ENCODE measurements around the gene RINT1.

Gene RINT1

DNA sequence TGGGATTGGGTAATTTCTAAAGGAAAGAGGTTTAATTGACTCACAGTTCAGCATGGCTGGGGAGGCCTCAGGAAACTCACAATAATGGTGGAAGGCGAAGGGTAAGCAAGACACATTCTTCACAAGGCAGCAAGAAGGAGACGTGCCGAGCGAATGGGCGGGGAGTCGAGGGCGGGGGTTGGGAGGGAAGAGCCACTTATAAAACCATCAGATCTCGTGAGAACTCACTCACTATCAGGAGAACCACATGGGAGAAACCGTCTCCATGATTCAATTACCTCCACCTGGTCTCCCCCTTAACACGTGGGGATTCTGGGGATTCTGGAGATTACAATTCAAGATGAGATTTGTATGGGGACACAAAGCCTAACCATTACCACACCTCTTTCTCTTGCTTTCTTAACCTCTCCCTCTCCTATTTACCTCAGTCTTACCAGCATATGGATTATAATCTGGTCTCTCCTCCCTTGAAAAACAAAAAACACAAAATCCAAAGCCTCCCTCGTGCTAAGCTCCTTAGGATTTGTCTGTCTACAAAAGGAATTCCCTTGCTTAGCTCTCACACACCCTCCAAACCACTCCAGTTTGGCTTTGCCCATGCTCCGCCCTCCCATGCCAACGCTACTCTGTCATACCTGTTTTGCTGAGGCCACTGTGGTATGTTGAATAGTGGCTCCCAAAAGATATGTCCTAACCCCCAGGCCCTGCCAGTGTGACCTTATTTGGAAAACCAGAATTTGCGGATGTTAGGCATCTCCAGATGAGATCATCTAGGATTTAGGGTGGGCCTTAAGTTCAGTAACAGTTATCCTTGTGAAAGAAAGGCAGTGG lies 68.9 kb downstream of the RINT1 start:
- DNase-seq = no peak

DNA sequence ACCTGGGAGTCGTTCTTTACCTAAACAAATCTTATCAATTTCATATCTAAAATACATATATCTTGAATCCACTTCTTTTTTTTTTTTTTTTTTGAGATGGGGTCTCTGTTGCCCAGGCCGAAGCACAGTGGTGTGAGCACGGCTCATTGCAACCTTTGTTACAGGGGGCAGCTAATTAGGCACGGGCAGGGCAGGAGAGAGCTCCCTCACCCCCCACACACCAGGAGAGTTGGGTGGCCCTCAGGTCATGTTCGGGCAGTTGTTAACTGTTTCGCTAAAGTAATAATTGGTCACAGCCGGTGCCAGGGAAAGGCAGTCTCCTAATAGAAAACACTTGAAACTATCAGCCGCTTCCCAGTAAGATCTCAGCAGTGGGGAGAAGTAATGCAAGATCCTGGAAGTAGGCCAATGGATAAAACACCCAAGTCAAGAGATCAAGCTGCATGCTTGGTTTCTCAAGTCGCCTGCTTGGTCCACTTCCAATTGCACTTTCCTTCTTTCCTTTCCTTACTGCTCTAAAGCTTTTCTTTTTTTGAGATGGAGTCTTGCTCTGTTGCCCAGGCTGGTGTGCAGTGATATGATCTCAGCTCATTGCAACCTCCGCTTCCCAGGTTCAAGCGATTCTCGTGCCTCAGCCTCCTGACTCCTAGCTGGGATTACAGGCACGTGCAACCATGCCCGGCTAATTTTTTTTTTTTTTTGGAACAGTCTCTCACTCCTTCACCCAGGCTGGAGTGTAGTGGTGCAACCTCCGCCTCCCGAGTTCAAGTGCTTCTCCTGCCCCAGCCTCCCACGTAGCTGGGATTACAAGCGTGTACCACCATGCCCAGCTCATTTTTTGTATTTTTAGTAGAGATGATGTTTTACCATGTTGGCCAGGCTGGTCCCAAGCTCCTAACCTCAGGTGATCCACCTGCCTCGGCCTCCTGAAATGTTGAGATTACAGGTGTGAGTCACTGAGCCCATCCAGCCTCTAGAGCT lies 70.6 kb downstream of the RINT1 start:
- DNase-seq = no peak

DNA sequence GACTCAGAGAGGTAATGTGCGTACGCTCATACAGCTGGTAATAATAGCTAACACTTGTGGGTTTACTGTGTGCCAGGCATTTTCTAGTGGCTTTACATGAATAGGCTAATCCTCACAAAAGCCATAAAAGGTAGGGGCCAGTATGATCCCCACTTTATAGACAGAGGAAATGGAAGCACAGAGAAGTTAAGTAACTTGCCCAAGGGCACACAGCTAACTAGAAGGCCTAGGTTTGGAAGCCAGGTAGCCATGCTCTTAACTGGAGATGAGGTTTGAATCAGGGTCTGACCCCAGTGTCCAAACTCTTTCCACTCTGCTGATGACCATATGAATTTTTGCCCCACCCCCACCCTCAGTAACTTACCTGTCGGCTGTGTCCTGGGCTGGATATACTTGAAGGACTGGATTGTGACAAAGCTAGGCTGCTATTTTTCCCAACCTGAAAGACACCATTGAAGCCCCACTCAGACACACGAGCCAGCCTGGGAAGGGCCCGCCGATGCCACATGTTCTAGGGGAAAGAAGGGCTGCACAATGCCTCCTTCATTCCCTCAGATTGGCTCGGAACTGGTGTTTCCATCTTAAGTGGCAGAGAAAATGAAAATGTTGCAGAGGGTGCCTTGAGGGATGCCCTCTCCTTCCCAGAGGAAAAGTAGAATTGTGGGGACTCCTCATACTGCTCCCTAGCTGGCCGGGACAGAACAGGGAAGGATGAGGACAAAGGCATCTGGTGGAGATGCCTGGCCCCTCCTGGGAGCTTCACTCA lies 78.3 kb downstream of the RINT1 start:
- no peak for DNase-seq

DNA sequence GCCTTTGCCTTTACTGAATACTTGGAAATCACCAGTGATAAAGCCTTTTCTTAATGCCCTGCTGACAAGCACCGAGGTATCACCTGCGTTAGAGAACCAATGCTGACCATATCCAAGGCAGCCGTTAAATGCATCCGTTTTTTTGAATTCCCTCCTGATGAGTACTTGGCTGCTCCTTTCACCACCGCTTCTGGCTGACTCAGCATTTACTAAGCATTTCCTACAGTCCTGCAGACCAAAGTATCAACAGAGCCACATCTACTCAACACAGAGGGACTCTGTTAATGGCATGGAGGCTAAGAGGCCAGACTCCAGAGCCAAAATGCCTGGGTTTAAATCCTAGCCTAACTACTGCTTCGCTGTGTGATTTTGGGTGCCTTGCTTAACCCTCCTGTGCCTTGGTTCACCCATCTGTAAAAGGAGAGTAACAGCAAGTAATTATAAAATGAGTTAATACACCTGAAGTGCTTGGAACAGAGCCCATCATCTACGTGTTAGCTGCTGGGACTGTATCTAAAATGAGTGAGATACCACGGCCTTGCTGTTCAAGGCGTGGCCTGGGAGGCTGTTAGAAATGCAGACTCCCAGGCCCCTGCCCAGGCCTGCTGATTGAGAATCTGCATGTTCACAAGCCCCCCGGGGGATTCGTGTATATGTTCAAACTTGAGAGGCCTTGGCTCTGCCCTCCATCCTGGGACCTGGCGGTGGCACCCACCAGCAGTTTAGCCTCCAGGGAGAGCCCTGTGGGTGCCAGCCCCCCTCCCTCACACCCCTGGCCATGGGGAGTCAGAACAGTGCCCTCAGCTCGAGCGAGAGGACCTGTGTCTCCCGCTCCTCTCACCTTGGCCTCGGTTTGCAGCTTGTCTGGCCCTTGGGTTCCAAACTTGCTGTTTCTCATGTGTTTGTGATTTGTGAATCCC lies 80.1 kb downstream of the RINT1 start:
- DNase-seq = no peak

DNA sequence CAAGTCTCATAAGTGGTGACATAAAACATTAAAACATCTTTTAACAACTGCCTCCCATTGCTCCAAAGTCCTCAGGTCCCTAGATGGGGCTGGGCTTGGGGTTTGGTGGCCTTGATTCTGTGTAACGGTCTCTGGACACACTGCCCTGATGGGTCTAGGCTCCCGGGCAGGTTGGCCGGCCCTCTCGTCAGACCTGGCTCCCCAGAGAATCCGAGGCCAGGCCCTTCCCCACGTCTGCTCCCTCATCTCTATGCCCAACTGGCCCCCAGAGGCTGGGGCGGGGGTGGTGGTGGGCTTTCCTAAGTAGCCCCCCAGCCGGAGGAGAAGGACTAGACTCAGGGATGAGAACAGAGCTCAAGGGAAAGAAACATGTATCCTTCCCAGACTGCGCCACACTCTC lies 80.8 kb downstream of the RINT1 start:
- DNase-seq = no peak

DNA sequence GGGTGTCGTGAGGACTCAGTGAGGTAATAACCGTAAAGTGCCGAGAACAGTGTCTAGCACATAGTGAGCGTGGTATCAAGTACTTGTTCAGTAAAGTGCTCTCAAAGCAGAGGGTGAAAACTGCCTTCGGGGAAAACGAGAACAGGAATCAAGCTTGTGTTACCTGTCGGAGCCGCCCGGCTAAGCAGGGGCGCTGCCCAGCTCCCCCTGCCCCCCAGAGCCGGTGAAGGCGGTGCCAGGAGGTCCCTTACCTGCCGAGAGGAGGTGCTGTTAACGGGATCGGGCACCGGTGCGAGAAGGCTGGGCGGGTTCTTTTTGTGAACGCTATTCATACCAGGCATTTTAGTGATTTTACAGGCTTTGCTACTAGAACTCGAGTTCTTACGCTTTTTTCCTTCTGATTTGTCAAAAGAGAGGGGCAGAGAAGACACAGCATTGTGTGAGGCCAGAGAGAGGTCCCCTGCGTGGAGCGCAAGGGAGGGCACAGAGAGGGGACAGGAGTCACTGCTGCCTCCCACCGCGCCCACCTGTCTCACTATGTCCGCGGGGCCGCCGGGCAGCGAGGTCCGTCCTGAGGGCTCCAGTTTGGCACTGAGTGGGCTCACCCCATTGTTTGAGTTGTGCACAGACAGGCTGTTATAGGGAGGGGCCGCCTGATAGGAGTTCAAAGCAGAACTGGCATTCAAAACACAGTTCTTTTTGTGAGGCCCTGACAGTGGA lies 81.8 kb downstream of the RINT1 start:
- no peak for DNase-seq

DNA sequence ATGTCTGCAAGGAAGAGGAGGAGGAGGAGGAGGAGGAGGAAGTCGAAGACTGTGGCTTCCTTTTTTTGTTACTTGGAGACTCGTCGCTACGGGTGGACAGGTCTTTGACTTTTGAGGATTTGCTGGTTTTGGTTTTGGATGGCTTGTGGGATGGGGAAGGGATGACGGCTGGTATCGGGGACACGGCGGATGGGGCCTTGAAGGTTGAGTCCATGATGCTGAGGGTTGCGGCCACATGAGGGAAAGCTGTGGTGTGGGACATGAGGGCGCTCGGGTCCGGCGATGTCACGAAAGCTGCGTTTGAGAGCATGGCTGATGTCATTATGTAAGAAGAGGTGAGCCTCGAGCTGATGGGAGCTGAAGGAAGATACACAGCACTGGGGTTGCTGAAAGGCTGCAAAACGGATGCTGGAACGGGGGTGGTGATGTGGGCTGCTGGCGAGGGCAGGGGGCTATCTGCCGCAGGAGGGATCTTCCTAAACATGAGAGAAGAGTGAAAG lies 82.4 kb downstream of the RINT1 start:
- DNase-seq = no peak
